ENCODE measurements around the gene SRRT.

Gene SRRT

GRCh38 chr7:100884736-100885439, 10.0 kb downstream of the SRRT start:
- no peak for DNase-seq

GRCh38 chr7:100885440-100886141, 10.7 kb downstream of the SRRT start:
- no peak for DNase-seq

GRCh38 chr7:100886142-100886935, 11.4 kb downstream of the SRRT start:
- no peak for DNase-seq

GRCh38 chr7:100886936-100887515, 12.1 kb downstream of the SRRT start:
- DNase-seq: no peak

GRCh38 chr7:100887516-100888290, 12.8 kb downstream of the SRRT start:
- DNase-seq: no peak

- DNase-seq: no peak
Observed at GRCh38 chr7:100888291-100888987, 13.5 kb downstream of the SRRT start.

- peak; percentile 73 for DNase-seq
Observed at GRCh38 chr7:100888988-100889750, 14.3 kb downstream of the SRRT start, which contains the start of gene UFSP1. Gene UFSP1 (minus strand): TSS chr7:100889715. CDS start chr7:100889271, 444 bp downstream.

GRCh38 chr7:100890653-100891567, 16.0 kb downstream of the SRRT start:
- DNase-seq: no peak

GRCh38 chr7:100891568-100892247, 16.8 kb downstream of the SRRT start:
- no peak for DNase-seq

GRCh38 chr7:100892364-100893317, 17.7 kb downstream of the SRRT start:
- no peak for DNase-seq

- DNase-seq: no peak
Observed at GRCh38 chr7:100893318-100893895, 18.5 kb downstream of the SRRT start.

GRCh38 chr7:100893910-100894721, 19.2 kb downstream of the SRRT start:
- DNase-seq: no peak

GRCh38 chr7:100894860-100895700, 20.2 kb downstream of the SRRT start:
- DNase-seq: no peak

GRCh38 chr7:100895701-100895955, 20.7 kb downstream of the SRRT start, which contains the start of gene ACHE:
Gene ACHE (minus strand): TSS chr7:100895888. CDS start chr7:100894232, 1,656 bp downstream.
- DNase-seq: no peak

- no peak for DNase-seq
Observed at GRCh38 chr7:100895956-100896731, 21.2 kb downstream of the SRRT start.
